Activated CD4-positive, alpha-beta T cell treated with anti-CD3 and anti-CD28 coated beads, Interleukin-2, Interleukin-4, amounts not matched to agents 100 ng/mL and 50 ng/mL, durations not matched to agents 16 hours and 8 hours (primary cell): ENCODE results near the gene MYMK.

ENCODE experiments used
- DNase-seq: peaks from one replicate; pipeline ENCODE4 v3.0.0-alpha.2; 2020; ENCODE audit warnings: low spot score

Gene MYMK

GRCh38 chr9:133535306-133535877, 10.6 kb upstream of the MYMK start:
- no peak for DNase-seq

- no peak for DNase-seq
Measured at GRCh38 chr9:133534346-133535291, 9.9 kb upstream of the MYMK start, which contains the start of gene ADAMTSL2. ADAMTSL2 (plus strand) TSS chr9:133534704; CDS start chr9:133536713, 2,009 bp downstream.

GRCh38 chr9:133533857-133534256, 9.1 kb upstream of the MYMK start:
- DNase-seq, result no peak

GRCh38 chr9:133532937-133533668, 8.3 kb upstream of the MYMK start:
- DNase-seq, result peak; percentile 67

GRCh38 chr9:133531293-133531692, 6.5 kb upstream of the MYMK start:
- DNase-seq, result no peak

- no peak for DNase-seq
Measured at GRCh38 chr9:133529874-133530273, 5.1 kb upstream of the MYMK start.

GRCh38 chr9:133529457-133529856, 4.7 kb upstream of the MYMK start:
- no peak for DNase-seq

GRCh38 chr9:133528876-133529241, 4.1 kb upstream of the MYMK start:
- DNase-seq, result no peak

- no peak for DNase-seq
Measured at GRCh38 chr9:133528001-133528875, 3.5 kb upstream of the MYMK start.

- DNase-seq, result no peak
Measured at GRCh38 chr9:133527444-133527920, 2.7 kb upstream of the MYMK start.

- DNase-seq, result no peak
Measured at GRCh38 chr9:133526721-133527321, 2.1 kb upstream of the MYMK start.

- DNase-seq, result no peak
Measured at GRCh38 chr9:133525677-133526076, 918 bp upstream of the MYMK start.

- no peak for DNase-seq
Measured at GRCh38 chr9:133524146-133524545, 613 bp downstream of the MYMK start.

GRCh38 chr9:133523106-133523505, 1.7 kb downstream of the MYMK start:
- DNase-seq, result no peak

- no peak for DNase-seq
Measured at GRCh38 chr9:133522073-133522910, 2.5 kb downstream of the MYMK start.

GRCh38 chr9:133521122-133522072, 3.4 kb downstream of the MYMK start:
- DNase-seq, result no peak

- no peak for DNase-seq
Measured at GRCh38 chr9:133520121-133520835, 4.5 kb downstream of the MYMK start.

GRCh38 chr9:133519693-133520092, 5.1 kb downstream of the MYMK start:
- no peak for DNase-seq
